Measurements from ENCODE around the gene CAPN9.

CAPN9 gene

DNA sequence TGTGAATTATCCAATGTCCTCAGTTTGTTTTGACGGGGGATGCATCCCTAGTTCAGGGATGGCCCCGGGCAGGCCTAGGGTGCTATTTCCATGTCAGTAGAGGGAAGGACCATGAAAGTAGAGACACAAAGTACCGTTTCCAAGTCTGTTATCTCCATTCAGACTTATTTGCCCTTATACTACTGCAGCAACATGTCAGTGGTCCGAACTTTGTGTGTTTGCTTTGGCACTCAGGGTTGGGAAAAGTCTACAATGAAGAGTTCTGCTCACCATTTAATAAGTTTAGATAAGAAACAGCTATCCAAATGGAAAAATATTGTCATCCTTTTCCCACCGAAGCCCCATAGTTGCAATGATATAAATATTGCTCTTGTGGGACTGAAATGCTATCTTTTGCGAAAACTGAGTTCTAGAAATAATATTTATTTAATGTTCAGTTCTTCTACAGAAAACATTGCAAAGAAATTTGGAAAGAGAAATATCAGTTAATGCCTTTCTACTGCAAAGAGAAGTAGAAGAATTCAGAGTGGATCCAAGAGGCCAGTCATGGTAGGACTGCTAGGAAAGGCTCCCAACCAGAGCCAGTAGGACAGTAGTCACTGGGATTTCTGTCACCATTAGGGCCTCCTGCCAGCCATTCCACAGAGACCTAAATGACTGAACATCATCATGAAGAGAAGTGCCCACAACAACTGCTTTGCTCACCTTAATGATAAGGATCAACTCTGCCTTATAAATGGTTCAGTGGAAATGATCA, 21.8 kb upstream of the CAPN9 start:
- H3K27me3 Mint-ChIP-seq, result peaks cover 6% of the 10 kb centered on the region
- H3K4me3 Mint-ChIP-seq, result no peak overlapping the region
- no peaks in the 10 kb centered on the region for H3K9me3 Mint-ChIP-seq
- H3K27ac Mint-ChIP-seq, result no peak overlapping the region
- H3K4me1 Mint-ChIP-seq, result no peaks in the 10 kb centered on the region
- peaks cover 3% of the 10 kb centered on the region for H3K36me3 Mint-ChIP-seq

DNA sequence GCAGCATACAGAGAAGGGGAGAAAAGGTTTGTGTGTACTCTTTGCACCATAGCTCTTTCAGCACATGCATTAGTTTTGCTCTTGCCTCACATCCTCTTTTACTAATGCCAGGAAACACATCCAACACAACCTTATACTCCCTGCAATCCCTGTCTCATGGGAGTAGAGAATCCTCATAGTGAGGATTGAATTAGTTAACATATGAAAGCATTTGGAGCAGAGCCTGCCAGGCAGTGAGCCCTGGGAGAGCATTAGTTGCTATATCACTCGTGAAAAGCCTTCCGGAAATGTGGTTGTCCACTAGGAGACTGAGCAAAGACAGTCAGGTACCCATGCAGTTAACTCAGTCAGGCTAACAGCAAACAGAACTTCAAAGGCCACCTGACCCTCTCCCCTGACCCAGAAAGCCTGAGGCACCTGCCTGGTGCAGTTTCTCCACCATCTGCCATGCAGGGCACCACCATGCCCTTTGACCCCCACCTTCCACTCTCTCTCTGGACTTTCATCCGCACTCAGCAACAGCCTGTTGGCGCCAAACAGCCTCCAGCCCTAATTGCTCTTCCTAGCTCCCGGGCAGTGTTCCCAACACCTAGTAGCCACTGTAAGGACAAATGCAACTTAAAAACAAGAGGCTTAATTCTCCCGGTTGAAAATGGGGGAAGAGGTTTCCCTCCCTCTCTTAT, 18.3 kb upstream of the CAPN9 start:
- Mint-ChIP-seq H3K27ac (no peak overlapping the region), H3K27me3 (peaks cover 9% of the 10 kb centered on the region), H3K4me1 (no peaks in the 10 kb centered on the region), H3K9me3 (no peaks in the 10 kb centered on the region), H3K4me3 (no peak overlapping the region), H3K36me3 (no peaks in the 10 kb centered on the region)

DNA sequence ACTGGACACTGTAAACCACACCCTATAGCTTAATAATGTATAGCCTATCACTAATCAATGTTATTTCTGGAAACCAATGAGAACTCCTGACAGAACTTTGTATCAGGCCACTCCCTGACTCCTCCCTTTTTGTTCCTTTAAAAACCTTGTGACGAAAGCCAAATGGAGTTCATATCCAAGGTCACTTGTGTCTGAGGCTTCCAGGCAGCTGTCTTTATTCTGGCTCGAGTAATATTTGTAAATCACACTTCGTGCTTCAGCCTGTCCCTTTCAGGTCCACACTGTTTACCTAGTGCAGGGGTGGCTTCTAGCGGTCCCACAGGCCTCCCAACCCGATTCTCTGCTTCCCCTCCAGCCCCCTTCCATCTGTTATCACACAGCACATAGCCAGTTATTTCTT, 16.2 kb upstream of the CAPN9 start:
- Mint-ChIP-seq H3K4me3 (no peak overlapping the region), H3K9me3 (no peaks in the 10 kb centered on the region), H3K27me3 (peaks cover 13% of the 10 kb centered on the region), H3K36me3 (no peaks in the 10 kb centered on the region), H3K27ac (no peak overlapping the region), H3K4me1 (no peaks in the 10 kb centered on the region)

DNA sequence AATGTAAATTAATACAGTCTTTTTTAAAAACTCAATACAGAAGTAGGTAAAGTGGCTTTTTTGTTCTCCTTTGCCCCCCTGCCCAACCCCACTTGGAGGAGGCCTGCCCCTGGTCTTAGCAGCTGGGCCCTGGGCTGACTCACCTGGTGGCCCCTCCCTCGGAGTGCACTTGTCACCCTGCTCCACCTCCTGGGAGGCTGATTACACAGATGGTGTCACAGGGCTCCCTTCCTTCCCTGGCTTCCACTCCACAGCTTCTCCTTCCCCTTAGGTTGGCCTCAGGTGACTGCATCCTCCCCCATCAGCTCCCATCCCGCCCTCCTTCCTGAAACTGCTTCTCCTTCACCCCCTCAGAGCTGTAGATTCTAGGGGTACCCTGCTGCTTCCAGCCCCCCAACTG, 11.7 kb upstream of the CAPN9 start:
- peaks cover 2% of the 10 kb centered on the region for H3K36me3 Mint-ChIP-seq
- no peaks in the 10 kb centered on the region for H3K9me3 Mint-ChIP-seq
- no peaks in the 10 kb centered on the region for H3K4me1 Mint-ChIP-seq
- H3K4me3 Mint-ChIP-seq, result no peak overlapping the region
- H3K27me3 Mint-ChIP-seq, result peaks cover 13% of the 10 kb centered on the region
- H3K27ac Mint-ChIP-seq, result no peak overlapping the region

GRCh38 chr1:230737622-230738262, 9.4 kb upstream of the CAPN9 start:
- Mint-ChIP-seq H3K27me3 (peaks cover 8% of the 10 kb centered on the region), H3K27ac (no peak overlapping the region), H3K4me1 (no peaks in the 10 kb centered on the region), H3K9me3 (no peaks in the 10 kb centered on the region), H3K4me3 (no peak overlapping the region), H3K36me3 (peaks cover 2% of the 10 kb centered on the region)

DNA sequence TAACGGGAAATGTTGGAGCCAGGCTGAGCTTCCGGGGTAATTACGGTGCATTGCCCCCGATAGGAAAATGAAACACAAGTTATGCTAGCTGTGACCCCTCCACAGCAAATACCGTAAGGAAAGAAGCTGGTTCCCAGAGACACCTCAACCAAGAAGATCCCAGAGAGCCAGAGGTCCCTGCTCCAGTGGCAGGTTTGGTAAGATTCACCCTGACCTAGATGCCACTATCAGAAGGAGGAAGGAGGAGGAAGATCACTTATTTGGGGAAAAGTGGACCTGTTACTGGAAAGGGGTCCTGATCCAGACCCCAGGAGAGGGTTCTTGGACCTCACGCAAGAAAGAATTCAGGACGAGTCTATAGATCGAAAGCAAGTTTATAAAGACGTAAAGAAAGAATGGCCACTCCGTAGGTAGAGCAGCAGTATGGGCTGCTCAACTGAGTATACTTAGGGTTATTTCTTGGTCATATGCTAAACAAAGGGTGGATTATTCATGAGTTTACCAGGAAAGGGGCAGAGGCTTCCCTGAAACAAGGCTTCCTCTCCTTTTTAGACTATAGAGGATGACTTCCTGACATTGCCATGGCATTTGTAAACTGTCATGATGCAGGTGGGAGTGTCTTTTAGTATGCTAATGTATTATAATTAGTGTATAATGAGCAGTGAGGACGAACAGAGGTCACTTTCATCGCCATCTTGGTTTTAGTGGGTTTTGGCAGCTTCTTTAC, 7.5 kb upstream of the CAPN9 start:
- no peak overlapping the region for H3K4me3 Mint-ChIP-seq
- H3K27me3 Mint-ChIP-seq, result peaks cover 8% of the 10 kb centered on the region
- H3K36me3 Mint-ChIP-seq, result peaks cover 2% of the 10 kb centered on the region
- no peaks in the 10 kb centered on the region for H3K9me3 Mint-ChIP-seq
- no peak overlapping the region for H3K27ac Mint-ChIP-seq
- no peaks in the 10 kb centered on the region for H3K4me1 Mint-ChIP-seq

- H3K27me3 Mint-ChIP-seq, result peaks cover 1% of the 10 kb centered on the region
- no peaks in the 10 kb centered on the region for H3K4me1 Mint-ChIP-seq
- no peak overlapping the region for H3K27ac Mint-ChIP-seq
- H3K4me3 Mint-ChIP-seq, result no peak overlapping the region
- H3K36me3 Mint-ChIP-seq, result peaks cover 2% of the 10 kb centered on the region
- H3K9me3 Mint-ChIP-seq, result no peaks in the 10 kb centered on the region
These were observed 3.3 kb upstream of the CAPN9 start for GRCh38 chr1:230743899-230744298.

GRCh38 chr1:230744382-230744781, 2.8 kb upstream of the CAPN9 start:
- no peaks in the 10 kb centered on the region for H3K9me3 Mint-ChIP-seq
- H3K4me3 Mint-ChIP-seq, result no peak overlapping the region
- peaks cover 2% of the 10 kb centered on the region for H3K36me3 Mint-ChIP-seq
- no peak overlapping the region for H3K27ac Mint-ChIP-seq
- no peaks in the 10 kb centered on the region for H3K4me1 Mint-ChIP-seq
- peaks cover 1% of the 10 kb centered on the region for H3K27me3 Mint-ChIP-seq

GRCh38 chr1:230745071-230745470, 2.1 kb upstream of the CAPN9 start:
- Mint-ChIP-seq H3K27ac (no peak overlapping the region), H3K4me3 (no peak overlapping the region), H3K9me3 (no peaks in the 10 kb centered on the region), H3K27me3 (no peaks in the 10 kb centered on the region), H3K36me3 (no peaks in the 10 kb centered on the region), H3K4me1 (no peaks in the 10 kb centered on the region)

GRCh38 chr1:230746617-230747016, 571 bp upstream of the CAPN9 start:
- Mint-ChIP-seq H3K4me3 (no peak overlapping the region), H3K4me1 (no peaks in the 10 kb centered on the region), H3K36me3 (no peaks in the 10 kb centered on the region), H3K9me3 (no peaks in the 10 kb centered on the region), H3K27me3 (no peaks in the 10 kb centered on the region), H3K27ac (no peak overlapping the region)

DNA sequence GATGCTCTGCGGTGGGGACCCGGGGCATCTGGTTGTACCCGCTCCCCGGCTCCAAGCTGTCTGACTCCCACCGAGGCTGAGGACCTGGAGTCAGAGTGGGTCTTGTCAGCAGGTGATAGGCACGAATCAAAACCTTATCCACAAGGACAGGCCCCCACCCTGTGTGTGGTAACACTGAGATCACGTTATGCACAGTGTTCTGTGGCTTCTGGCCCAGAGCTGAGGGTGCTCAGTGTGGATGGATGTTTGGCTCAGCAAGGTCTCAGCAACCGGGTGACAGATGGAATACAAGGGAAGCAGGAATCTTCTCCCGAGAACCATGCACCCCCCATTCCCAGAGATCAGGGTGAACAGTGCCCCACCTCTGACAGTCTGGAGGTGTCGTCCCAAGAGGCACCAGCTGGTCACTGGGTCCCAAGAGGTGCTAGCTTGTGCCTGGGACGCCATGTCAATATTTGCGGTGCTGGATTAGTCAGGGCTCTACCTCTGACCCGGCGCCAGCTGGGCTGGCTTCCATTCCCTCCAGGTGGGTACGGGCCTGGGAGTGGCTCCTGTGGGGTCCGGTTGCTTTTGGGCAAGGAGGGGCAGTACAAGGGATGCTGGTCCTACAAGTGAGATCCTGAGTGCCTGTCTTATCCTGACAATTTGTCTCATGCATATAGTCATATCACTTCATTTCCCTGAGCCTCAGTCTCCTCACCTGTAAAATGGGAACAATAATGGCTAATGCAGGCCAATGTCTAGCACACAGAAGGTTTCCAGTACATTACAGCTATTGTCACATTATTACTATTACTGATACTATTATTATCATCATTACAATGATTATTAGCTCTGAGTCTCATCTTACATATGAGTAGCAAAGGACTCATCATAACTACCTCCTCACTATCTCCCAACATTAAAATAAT, 957 bp downstream of the CAPN9 start:
- H3K27me3 Mint-ChIP-seq, result no peaks in the 10 kb centered on the region
- H3K4me1 Mint-ChIP-seq, result no peaks in the 10 kb centered on the region
- no peaks in the 10 kb centered on the region for H3K36me3 Mint-ChIP-seq
- H3K27ac Mint-ChIP-seq, result no peak overlapping the region
- H3K9me3 Mint-ChIP-seq, result no peaks in the 10 kb centered on the region
- H3K4me3 Mint-ChIP-seq, result no peak overlapping the region

GRCh38 chr1:230749150-230749549, 2.0 kb downstream of the CAPN9 start:
- H3K27me3 Mint-ChIP-seq, result no peaks in the 10 kb centered on the region
- no peaks in the 10 kb centered on the region for H3K9me3 Mint-ChIP-seq
- no peaks in the 10 kb centered on the region for H3K36me3 Mint-ChIP-seq
- no peak overlapping the region for H3K4me3 Mint-ChIP-seq
- no peak overlapping the region for H3K27ac Mint-ChIP-seq
- H3K4me1 Mint-ChIP-seq, result no peaks in the 10 kb centered on the region

DNA sequence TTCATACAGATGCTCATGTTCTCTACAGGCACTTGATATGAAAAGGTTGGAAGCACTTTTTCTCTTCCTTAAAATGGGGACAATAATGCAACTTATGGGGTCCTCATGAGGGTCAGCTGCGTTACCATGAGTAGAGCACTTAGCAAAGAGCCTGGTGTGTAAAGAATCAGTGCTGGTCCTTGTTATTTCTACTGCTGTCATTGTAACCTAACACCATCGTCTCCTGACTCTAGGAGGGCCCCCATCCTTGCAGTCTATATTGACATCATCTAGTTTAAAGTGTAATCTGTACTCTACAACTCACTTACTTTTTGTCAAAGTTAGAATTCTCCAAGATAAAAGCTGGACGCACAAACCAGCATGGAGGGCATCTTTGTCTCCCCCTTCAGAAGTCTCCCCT, 2.4 kb downstream of the CAPN9 start:
- Mint-ChIP-seq H3K36me3 (no peaks in the 10 kb centered on the region), H3K4me3 (no peak overlapping the region), H3K4me1 (no peaks in the 10 kb centered on the region), H3K27me3 (no peaks in the 10 kb centered on the region), H3K27ac (no peak overlapping the region), H3K9me3 (no peaks in the 10 kb centered on the region)

DNA sequence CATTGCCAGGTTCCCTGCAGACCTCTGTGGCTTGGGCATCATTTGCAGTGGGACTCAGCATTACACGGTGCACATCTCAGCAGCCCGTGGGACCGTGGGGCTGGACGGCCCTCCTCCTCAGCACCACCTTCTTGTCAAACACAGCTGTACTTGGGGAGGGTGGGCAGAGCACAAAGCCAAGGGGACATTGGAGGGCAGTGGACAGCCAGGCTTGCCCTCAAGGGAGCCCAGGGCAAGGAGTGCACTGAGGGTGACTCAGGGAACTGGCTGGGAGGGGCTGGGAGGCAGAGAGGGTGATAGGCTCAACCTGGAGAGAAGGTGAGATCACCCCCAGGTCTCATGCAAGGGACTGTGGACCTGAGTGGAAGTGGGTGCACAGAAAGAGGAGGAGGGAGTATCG, 3.4 kb downstream of the CAPN9 start:
- no peaks in the 10 kb centered on the region for H3K4me1 Mint-ChIP-seq

More for the DNA sequence above, 3.4 kb downstream of the CAPN9 start:
- no peaks in the 10 kb centered on the region for H3K27me3 Mint-ChIP-seq
- no peaks in the 10 kb centered on the region for H3K9me3 Mint-ChIP-seq
- H3K27ac Mint-ChIP-seq, result no peak overlapping the region
- no peak overlapping the region for H3K4me3 Mint-ChIP-seq
- H3K36me3 Mint-ChIP-seq, result no peaks in the 10 kb centered on the region
